Esophagus squamous epithelium (tissue), 5 donors: ENCODE measurements around the gene DIPK1B. TPM values are rescaled to one million over a fixed set of nuclear protein-coding genes. Genes with fewer than 3 reads are reported as not detected.

Experiments used
- DNase-seq: peaks from one replicate; lab custom pipeline; 2025; lab: John Stamatoyannopoulos, UW
- H3K27ac ChIP-seq, 4 donors: fragments of 200-600 bp; sonication (generic); one replicate each; pipeline ENCODE4 v1.5.1; 2016 to 2019; ENCODE audit warnings: mild to moderate bottlenecking in 1 of 4
- H3K27me3 ChIP-seq, 4 donors: fragments of 200-600 bp; sonication (generic); 1 replicate in 3 of 4; 2 replicates in 1 of 4; pipeline versions ENCODE4 v1.5.1 to v1.6.0; 2017 to 2021; ENCODE audit warnings: antibody characterized with exemption in 1 of 4
- H3K36me3 ChIP-seq, 3 donors: fragments of 200-600 bp; sonication (generic); one replicate each; pipeline ENCODE4 v1.5.1; 2016 to 2019
- H3K4me1 ChIP-seq, 3 donors: fragments of 200-600 bp; sonication (generic); one replicate each; pipeline ENCODE4 v1.5.1; 2017 to 2019
- H3K4me3 ChIP-seq, 4 donors: fragments of 200-600 bp; sonication (generic); 1 replicate in 3 of 4; 2 replicates in 1 of 4; pipeline ENCODE4 v1.5.1; 2016 to 2019; ENCODE audit warnings: mild to moderate bottlenecking in 2 of 4, moderate library complexity in 1 of 4
- H3K9me3 ChIP-seq, 3 donors: fragments of 200-600 bp; sonication (generic); one replicate each; pipeline ENCODE4 v1.5.1; 2016 to 2019
- CTCF ChIP-seq, 6 experiments: fragments of 450-650 bp in 4 of 6; fragments of 200-600 bp in 2 of 6; sonication (generic) in 2 of 6; IDR thresholded peaks; one replicate each; pipeline ENCODE4 v1.5.1; 2016 to 2019; ENCODE audit warnings: antibody characterized with exemption in 6 of 6, mild to moderate bottlenecking in 4 of 6, moderate library complexity in 4 of 6
- POLR2A ChIP-seq, 4 donors: fragments of 450-650 bp; IDR thresholded peaks; one replicate each; pipeline ENCODE4 v1.6.1; 2017; ENCODE audit warnings: antibody characterized with exemption in 4 of 4, mild to moderate bottlenecking in 4 of 4, moderate library complexity in 3 of 4
- WGBS, 2 donors: methylation state at CpG; one replicate each; pipeline ENCODE4 v1.1.5; 2018; 5-methylcytosine and 5-hydroxymethylcytosine counted together
- intact Hi-C: fragments of 100-400 bp; cut with DNase I; formaldehyde crosslinking; loops from one replicate; pipeline ENCODE4 v1.15.0; 2022
- total RNA-seq, 4 donors: library from RNA; depleted of rRNA; stranded (reverse); fragments of >200 nt; gene quantifications; one replicate each; pipeline ENCODE4 v1.1.0, GENCODE V29; 2016
- donor health status: DM: yes; HTN: yes; CAD: no.

DIPK1B gene
- total RNA-seq, 4 donors from 2014 or later: 0.48 to 6.3 (median 1.1) TPM

DNA sequence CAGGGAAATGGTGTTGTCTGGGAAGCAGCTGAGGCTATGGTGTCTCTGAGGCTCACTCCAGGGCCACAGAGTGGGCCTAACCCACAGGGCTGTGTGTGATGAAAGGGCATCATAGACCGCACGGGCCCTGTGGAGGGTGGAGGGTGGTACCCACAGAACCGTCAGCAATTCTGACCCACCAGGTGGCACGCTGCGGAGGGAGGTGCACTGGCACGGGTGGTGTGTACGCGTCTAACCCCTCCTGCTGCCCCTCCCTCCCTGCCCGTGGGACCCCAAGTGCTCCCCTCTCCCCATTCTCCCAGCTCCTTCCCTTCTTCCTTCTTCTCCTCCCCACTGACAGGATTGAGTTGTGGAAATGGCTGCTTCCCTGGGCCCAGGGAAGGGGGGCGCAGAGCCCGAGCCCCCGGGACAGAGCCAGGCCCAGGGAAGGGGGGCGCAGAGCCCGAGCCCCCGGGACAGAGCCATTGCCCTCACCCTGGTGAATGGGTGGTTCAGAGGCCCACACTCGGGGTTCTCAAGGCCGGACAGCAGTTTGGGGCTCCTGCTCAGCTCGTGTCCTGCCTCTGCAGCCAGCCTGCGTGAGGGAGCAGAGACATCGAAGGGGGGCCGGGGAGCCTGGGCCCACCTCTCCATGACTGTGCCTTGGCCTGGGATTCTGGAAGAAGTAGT is 23.6 kb downstream of the DIPK1B start:
- DNase-seq: no peak
- Histone ChIP-seq H3K9me3 (no peaks in the 10 kb centered on the region), H3K27me3 (peaks cover 0 to 30% (median 5%) of the 10 kb centered on the region in 4 donors), H3K36me3 (no peaks in the 10 kb centered on the region), H3K4me3 (no peak overlapping the region), H3K4me1 (peaks cover 0 to 4% (median 2%) of the 10 kb centered on the region in 3 donors), H3K27ac (no peak overlapping the region)
- TF ChIP-seq CTCF (IDR thresholded peaks at IDR 0.05) (no peak), POLR2A (IDR thresholded peaks at IDR 0.05) (no peak)
- intact Hi-C loops: no loop called here
- 81 to 86% methylated on average over 4 to 12 of the region's 21 CpGs for WGBS, 2 donors

- Histone ChIP-seq H3K4me1 (peaks cover 24 to 34% (median 29%) of the 10 kb centered on the region in 3 donors), H3K9me3 (no peaks in the 10 kb centered on the region), H3K27me3 (peaks cover 10 to 60% (median 20%) of the 10 kb centered on the region in 4 donors), H3K36me3 (no peaks in the 10 kb centered on the region), H3K4me3 (no peak overlapping the region), H3K27ac (no peak overlapping the region)
- TF ChIP-seq CTCF (IDR thresholded peaks at IDR 0.05) (no peak), POLR2A (IDR thresholded peaks at IDR 0.05) (no peak)
- DNase-seq: no peak
- intact Hi-C loops: no loop called here
- WGBS, 2 donors: 87 to 94% methylated on average over 3 to 19 of the region's 20 CpGs
Observed at GRCh38 chr9:136738960-136739359, 26.6 kb downstream of the DIPK1B start.

DNA sequence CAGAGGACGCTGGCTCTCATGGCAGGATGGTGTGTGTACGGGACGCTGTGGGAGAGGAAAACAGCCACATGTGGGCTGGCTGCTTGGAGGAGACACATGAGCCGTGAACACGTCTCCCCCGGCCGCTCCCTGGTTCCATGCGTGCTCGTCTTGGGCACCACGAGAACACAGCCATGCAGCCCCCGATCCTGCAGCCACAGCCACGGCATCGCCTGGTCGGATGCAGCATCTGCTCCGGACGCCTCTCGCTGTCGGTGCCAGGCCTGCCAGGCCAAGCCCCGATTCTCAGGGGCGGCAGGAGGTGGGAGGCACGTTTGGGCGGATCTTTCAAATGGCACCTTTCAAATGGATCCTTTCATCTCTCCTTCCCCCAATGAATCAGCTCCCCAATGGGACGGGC is 27.1 kb downstream of the DIPK1B start:
- Histone ChIP-seq H3K4me3 (no peak overlapping the region), H3K27me3 (peaks cover 10 to 66% (median 20%) of the 10 kb centered on the region in 4 donors), H3K27ac (no peak overlapping the region), H3K4me1 (peaks cover 24 to 34% (median 29%) of the 10 kb centered on the region in 3 donors), H3K9me3 (no peaks in the 10 kb centered on the region), H3K36me3 (no peaks in the 10 kb centered on the region)
- intact Hi-C loops: no loop called here
- TF ChIP-seq POLR2A (IDR thresholded peaks at IDR 0.05): no peak
- no peak for TF ChIP-seq CTCF (IDR thresholded peaks at IDR 0.05)
- WGBS, 2 donors: 64 to 81% methylated on average over 5 to 20 of the region's 23 CpGs
- no peak for DNase-seq

GRCh38 chr9:136740069-136740468 is 27.7 kb downstream of the DIPK1B start:
- H3K36me3 ChIP-seq: no peaks in the 10 kb centered on the region
- WGBS, 2 donors: 89 to 100% methylated on average over 2 to 3 of the region's 11 CpGs
- no peak overlapping the region for H3K27ac ChIP-seq
- H3K9me3 ChIP-seq: no peaks in the 10 kb centered on the region
- TF ChIP-seq CTCF (IDR thresholded peaks at IDR 0.05) (no peak), POLR2A (IDR thresholded peaks at IDR 0.05) (no peak)
- DNase-seq: no peak
- H3K4me1 ChIP-seq: peaks cover 24 to 34% (median 29%) of the 10 kb centered on the region in 3 donors
- intact Hi-C loops: no loop called here
- H3K4me3 ChIP-seq: no peak overlapping the region
- peaks cover 10 to 71% (median 20%) of the 10 kb centered on the region in 4 donors for H3K27me3 ChIP-seq

DNA sequence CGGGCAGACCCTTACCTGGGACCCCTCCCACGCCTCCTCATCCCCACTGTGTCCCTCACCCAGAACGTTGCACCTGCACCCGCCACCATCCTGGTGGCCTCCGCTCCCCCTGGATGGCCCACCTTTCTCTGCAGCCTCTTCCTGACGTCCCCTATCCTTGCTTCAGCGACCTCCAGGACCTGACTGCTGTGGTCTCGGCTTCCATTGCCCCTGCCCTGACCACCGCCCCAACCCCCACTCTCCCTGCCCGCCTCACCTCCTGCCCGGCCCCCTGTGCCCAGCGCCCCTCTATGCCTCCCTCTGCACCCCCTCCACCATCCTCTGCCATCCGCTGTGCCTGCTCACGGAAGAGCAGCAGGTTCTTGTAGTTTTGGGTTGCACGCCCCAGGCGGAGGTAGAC is 28.1 kb downstream of the DIPK1B start:
- no peak overlapping the region for H3K4me3 ChIP-seq
- intact Hi-C loops: no loop called here
- H3K36me3 ChIP-seq: no peaks in the 10 kb centered on the region
- no peak for DNase-seq
- 71 to 78% methylated on average over 11 to 12 of the region's 16 CpGs for WGBS, 2 donors
- H3K27me3 ChIP-seq: peaks cover 10 to 75% (median 20%) of the 10 kb centered on the region in 4 donors
- peaks cover 24 to 34% (median 29%) of the 10 kb centered on the region in 3 donors for H3K4me1 ChIP-seq
- H3K27ac ChIP-seq: no peak overlapping the region
- H3K9me3 ChIP-seq: no peaks in the 10 kb centered on the region
- TF ChIP-seq CTCF (IDR thresholded peaks at IDR 0.05) (no peak), POLR2A (IDR thresholded peaks at IDR 0.05) (no peak)
